Naive B cell (primary cell): Measurements from ENCODE around the gene UROC1. TPM values are rescaled to one million over a fixed set of nuclear protein-coding genes. Genes with fewer than 3 reads are reported as not detected.

Experiments
- ATAC-seq, 2 donors: fragments of 150-1000 bp; cut with Tn5 transposase; 2 replicates each; pipeline ENCODE4 v1.10.0; 2021; ENCODE audit warnings: low read depth in 2 of 2, mild to moderate bottlenecking in 2 of 2, moderate library complexity in 2 of 2
- DNase-seq: peaks from one replicate; pipeline ENCODE4 v3.0.0; 2022
- H3K27ac Mint-ChIP-seq, 6 donors: one replicate each; pipeline ENCODE4 v1.8.0; 2020 to 2022; ENCODE audit warnings: mild to moderate bottlenecking in 6 of 6, mixed read lengths in 6 of 6, moderate library complexity in 5 of 6, inconsistent platforms in 2 of 6
- H3K27me3 Mint-ChIP-seq, 3 donors: one replicate each; pipeline ENCODE4 v1.8.0; 2021 to 2022; ENCODE audit warnings: mixed read lengths in 3 of 3, mild to moderate bottlenecking in 1 of 3
- H3K36me3 Mint-ChIP-seq, 2 donors: one replicate each; pipeline ENCODE4 v1.8.0; 2020 to 2022; ENCODE audit warnings: mixed read lengths in 2 of 2, inconsistent platforms in 1 of 2, mild to moderate bottlenecking in 1 of 2
- H3K4me1 Mint-ChIP-seq, 3 donors: one replicate each; pipeline ENCODE4 v1.8.0; 2020 to 2022; ENCODE audit warnings: mixed read lengths in 3 of 3, inconsistent platforms in 1 of 3, mild to moderate bottlenecking in 1 of 3, moderate library complexity in 1 of 3
- H3K4me3 Mint-ChIP-seq, 8 donors: one replicate each; pipeline ENCODE4 v1.8.0; 2020 to 2022; ENCODE audit warnings: mild to moderate bottlenecking in 8 of 8, mixed read lengths in 8 of 8, moderate library complexity in 8 of 8, inconsistent platforms in 2 of 8
- H3K9me3 Mint-ChIP-seq, 7 donors: one replicate each; pipeline ENCODE4 v1.8.0; 2020 to 2022; ENCODE audit warnings: mixed read lengths in 7 of 7, mild to moderate bottlenecking in 5 of 7, inconsistent platforms in 2 of 7, moderate library complexity in 1 of 7
- polyA plus RNA-seq, 6 donors: library from polyadenylated mRNA; unstranded; fragments of 300-500 nt; fragmentation: Illumina TruSeq; gene quantifications; one replicate each; pipeline ENCODE4 v1.2.3, GENCODE V29; 2021; ENCODE audit warnings: low read depth in 6 of 6

Gene UROC1
- polyA plus RNA-seq, 6 donors from 2014 or later: not detected

GRCh38 chr3:126524429-126524988 lies 6.9 kb upstream of the UROC1 start:
- H3K9me3 Mint-ChIP-seq: no peaks in the 10 kb centered on the region
- no peak for ATAC-seq

GRCh38 chr3:126523745-126524428 lies 6.3 kb upstream of the UROC1 start, which contains the start of gene CHST13:
Gene CHST13, plus strand, starts transcription at chr3:126524155. Its CDS starts 178 bp downstream, at chr3:126524333.
- ATAC-seq (no peak), DNase-seq (no peak)
- H3K4me3 Mint-ChIP-seq: peak within 1 kb of the TSS in 4 of 8 donors; percentile 12 to 64 (median 34)
- no peaks in the 10 kb centered on the region for H3K9me3 Mint-ChIP-seq
- peaks cover 22 to 48% (median 36%) of the 10 kb centered on the region in 3 donors for H3K27me3 Mint-ChIP-seq
- H3K4me1 Mint-ChIP-seq: peaks cover 0 to 22% (median 8%) of the 10 kb centered on the region in 3 donors
- H3K36me3 Mint-ChIP-seq: no peaks in the 10 kb centered on the region
- H3K27ac Mint-ChIP-seq: no peak within 1 kb of the TSS

More at GRCh38 chr3:126524429-126524988, 6.9 kb upstream of the UROC1 start:
- peak overlapping the region in 3 of 8 donors; percentile 12 to 45 (median 24) for H3K4me3 Mint-ChIP-seq
- H3K27ac Mint-ChIP-seq: no peak overlapping the region
- no peak for DNase-seq
- H3K4me1 Mint-ChIP-seq: peaks cover 0 to 22% (median 8%) of the 10 kb centered on the region in 3 donors
- H3K36me3 Mint-ChIP-seq: no peaks in the 10 kb centered on the region
- peaks cover 22 to 42% (median 36%) of the 10 kb centered on the region in 3 donors for H3K27me3 Mint-ChIP-seq

- H3K36me3 Mint-ChIP-seq: no peaks in the 10 kb centered on the region
- peak in 1 of 2 donors; percentile 5 for ATAC-seq
- peaks cover 18 to 48% (median 36%) of the 10 kb centered on the region in 3 donors for H3K27me3 Mint-ChIP-seq
Measured at GRCh38 chr3:126522363-126522788, 4.8 kb upstream of the UROC1 start.

GRCh38 chr3:126521122-126521891 lies 3.7 kb upstream of the UROC1 start:
- no peak for DNase-seq
- Mint-ChIP-seq H3K36me3 (no peaks in the 10 kb centered on the region), H3K9me3 (no peaks in the 10 kb centered on the region), H3K27me3 (peaks cover 18 to 53% (median 36%) of the 10 kb centered on the region in 3 donors), H3K4me1 (peaks cover 0 to 20% (median 8%) of the 10 kb centered on the region in 3 donors), H3K27ac (peak overlapping the region in 1 of 6 donors; percentile 32), H3K4me3 (no peak overlapping the region)
- ATAC-seq: no peak

More at GRCh38 chr3:126522363-126522788, 4.8 kb upstream of the UROC1 start:
- peaks cover 0 to 20% (median 8%) of the 10 kb centered on the region in 3 donors for H3K4me1 Mint-ChIP-seq
- peak overlapping the region in 2 of 6 donors; percentile 6 to 58 for H3K27ac Mint-ChIP-seq
- no peaks in the 10 kb centered on the region for H3K9me3 Mint-ChIP-seq
- H3K4me3 Mint-ChIP-seq: no peak overlapping the region
- peak; percentile 30 for DNase-seq

GRCh38 chr3:126519506-126520455 lies 2.2 kb upstream of the UROC1 start:
- Mint-ChIP-seq H3K36me3 (no peaks in the 10 kb centered on the region), H3K27ac (no peak overlapping the region), H3K4me1 (peaks cover 0 to 16% (median 5%) of the 10 kb centered on the region in 3 donors)

GRCh38 chr3:126518779-126519177 lies 1.2 kb upstream of the UROC1 start:
- Mint-ChIP-seq H3K27me3 (peaks cover 10 to 36% (median 20%) of the 10 kb centered on the region in 3 donors), H3K4me3 (no peak overlapping the region), H3K27ac (no peak overlapping the region), H3K36me3 (no peaks in the 10 kb centered on the region), H3K4me1 (peaks cover 0 to 12% (median 0%) of the 10 kb centered on the region in 3 donors), H3K9me3 (no peaks in the 10 kb centered on the region)
- DNase-seq: no peak
- no peak for ATAC-seq

More at GRCh38 chr3:126519506-126520455, 2.2 kb upstream of the UROC1 start:
- Mint-ChIP-seq H3K9me3 (no peaks in the 10 kb centered on the region), H3K4me3 (no peak overlapping the region), H3K27me3 (peaks cover 10 to 41% (median 23%) of the 10 kb centered on the region in 3 donors)
- ATAC-seq: no peak
- no peak for DNase-seq

- Mint-ChIP-seq H3K4me3 (no peak overlapping the region), H3K4me1 (peaks cover 0 to 7% (median 0%) of the 10 kb centered on the region in 3 donors)
- DNase-seq: no peak
Measured at GRCh38 chr3:126517986-126518778, 609 bp upstream of the UROC1 start.

GRCh38 chr3:126516936-126517290 lies 660 bp downstream of the UROC1 start:
- ATAC-seq (no peak), DNase-seq (no peak)
- no peak overlapping the region for H3K27ac Mint-ChIP-seq
- H3K27me3 Mint-ChIP-seq: peaks cover 0 to 22% (median 3%) of the 10 kb centered on the region in 3 donors
- H3K36me3 Mint-ChIP-seq: no peaks in the 10 kb centered on the region
- no peaks in the 10 kb centered on the region for H3K4me1 Mint-ChIP-seq
- no peaks in the 10 kb centered on the region for H3K9me3 Mint-ChIP-seq
- H3K4me3 Mint-ChIP-seq: no peak overlapping the region

More at GRCh38 chr3:126517986-126518778, 609 bp upstream of the UROC1 start:
- ATAC-seq: no peak
- Mint-ChIP-seq H3K36me3 (no peaks in the 10 kb centered on the region), H3K27ac (no peak overlapping the region), H3K9me3 (no peaks in the 10 kb centered on the region), H3K27me3 (peaks cover 10 to 31% (median 15%) of the 10 kb centered on the region in 3 donors)

- H3K27me3 Mint-ChIP-seq: peaks cover 0 to 20% (median 0%) of the 10 kb centered on the region in 3 donors
- H3K27ac Mint-ChIP-seq: peak overlapping the region in 1 of 6 donors; percentile 69
- H3K36me3 Mint-ChIP-seq: no peaks in the 10 kb centered on the region
- H3K4me3 Mint-ChIP-seq: no peak overlapping the region
- H3K4me1 Mint-ChIP-seq: no peaks in the 10 kb centered on the region
- H3K9me3 Mint-ChIP-seq: no peaks in the 10 kb centered on the region
- ATAC-seq (no peak), DNase-seq (no peak)
Measured at GRCh38 chr3:126516152-126516935, 1.2 kb downstream of the UROC1 start.

- Mint-ChIP-seq H3K36me3 (no peaks in the 10 kb centered on the region), H3K4me3 (no peak overlapping the region), H3K27ac (no peak overlapping the region), H3K4me1 (no peaks in the 10 kb centered on the region), H3K27me3 (peaks cover 0 to 14% (median 0%) of the 10 kb centered on the region in 3 donors), H3K9me3 (no peaks in the 10 kb centered on the region)
- DNase-seq: no peak
- ATAC-seq: no peak
Measured at GRCh38 chr3:126515066-126515706, 2.4 kb downstream of the UROC1 start.

- Mint-ChIP-seq H3K4me1 (no peaks in the 10 kb centered on the region), H3K9me3 (no peaks in the 10 kb centered on the region), H3K36me3 (no peaks in the 10 kb centered on the region), H3K27ac (no peak overlapping the region), H3K4me3 (no peak overlapping the region), H3K27me3 (peaks cover 0 to 8% (median 0%) of the 10 kb centered on the region in 3 donors)
- no peak for DNase-seq
- no peak for ATAC-seq
Measured at GRCh38 chr3:126514161-126514560, 3.4 kb downstream of the UROC1 start.
